Stimulated activated CD8-positive, alpha-beta memory T cell treated with anti-CD3 and anti-CD28 coated beads, Interleukin-2, amount 100 ng/mL, for 1 hour (primary cell): ENCODE measurements around the gene SIRPB2.

ENCODE experiments used
- DNase-seq, 2 donors: peaks; one replicate each; pipeline ENCODE4 v3.0.0-alpha.2; 2020; ENCODE audit warnings: low read depth in 2 of 2

The SIRPB2 gene

DNA sequence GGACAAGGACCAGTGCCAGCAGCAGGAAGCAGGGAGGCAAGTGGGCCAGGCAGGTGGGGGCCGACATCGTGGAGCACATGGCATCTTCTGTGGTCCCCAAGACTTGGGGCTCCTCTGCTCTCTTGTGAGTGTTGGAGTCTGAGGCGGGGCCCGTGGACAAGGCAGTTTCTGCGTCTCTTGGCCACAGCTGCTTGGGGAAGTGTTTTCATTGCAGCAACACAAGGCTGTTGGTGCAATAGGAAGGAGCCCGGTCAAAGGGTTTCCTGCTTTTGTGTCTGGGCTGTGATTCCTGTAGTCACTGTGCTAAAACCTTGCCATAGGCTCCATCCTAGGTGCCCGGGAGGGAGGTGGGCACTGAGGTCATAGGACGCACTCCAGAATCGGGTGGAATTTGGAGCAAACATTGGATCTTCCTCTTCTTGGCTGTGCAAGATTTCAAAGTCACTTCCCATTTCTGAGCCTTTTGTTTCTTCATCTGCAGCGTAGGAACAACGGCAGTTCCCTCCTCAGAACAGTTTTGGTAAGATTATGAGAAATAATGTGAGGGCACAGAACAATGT lies at the start of gene SIRPB2:
Gene SIRPB2 (minus strand): TSS at position 140 of the 560 bp plus-strand sequence. CDS start 61 bp downstream, at position 79.
- no peak for DNase-seq

GRCh38 chr20:1539816-1540419 lies 48.7 kb upstream of the SIRPB2 start:
- DNase-seq = no peak

DNA sequence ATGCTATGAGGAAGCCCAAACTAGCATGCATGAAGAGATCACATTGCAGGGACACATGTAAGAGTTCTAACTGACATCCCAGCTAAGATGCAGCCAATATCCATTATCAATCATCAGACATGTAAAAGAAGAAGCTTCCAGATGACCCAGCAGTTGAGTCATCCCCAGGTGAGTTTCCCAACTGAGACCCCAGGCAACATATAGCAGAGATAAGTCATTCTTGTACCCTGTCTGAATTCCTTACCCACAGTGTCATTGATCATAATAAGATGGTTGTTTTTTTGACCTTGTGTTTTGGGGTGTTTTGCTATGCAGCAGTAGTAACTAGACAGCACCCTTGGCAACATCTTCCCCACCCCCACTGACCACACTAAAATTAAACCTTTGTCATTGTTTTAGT lies 47.4 kb upstream of the SIRPB2 start:
- DNase-seq = no peak

DNA sequence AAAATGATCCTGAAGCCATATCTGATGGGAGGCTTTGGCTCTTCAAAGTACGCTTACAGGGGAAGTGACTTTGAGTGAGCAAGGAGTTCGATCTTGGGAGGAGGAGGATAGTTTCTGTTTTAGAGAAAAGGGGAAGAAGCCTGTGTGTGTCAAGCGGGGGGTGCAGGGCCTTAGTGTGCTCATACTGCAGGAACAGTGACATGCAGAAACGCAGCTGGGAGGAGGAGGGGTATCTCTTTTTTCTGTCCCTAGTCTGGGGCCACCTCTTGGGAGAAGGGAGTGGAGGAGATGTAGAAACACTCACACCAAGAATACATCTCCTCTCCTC lies 46.5 kb upstream of the SIRPB2 start:
- DNase-seq = no peak

DNA sequence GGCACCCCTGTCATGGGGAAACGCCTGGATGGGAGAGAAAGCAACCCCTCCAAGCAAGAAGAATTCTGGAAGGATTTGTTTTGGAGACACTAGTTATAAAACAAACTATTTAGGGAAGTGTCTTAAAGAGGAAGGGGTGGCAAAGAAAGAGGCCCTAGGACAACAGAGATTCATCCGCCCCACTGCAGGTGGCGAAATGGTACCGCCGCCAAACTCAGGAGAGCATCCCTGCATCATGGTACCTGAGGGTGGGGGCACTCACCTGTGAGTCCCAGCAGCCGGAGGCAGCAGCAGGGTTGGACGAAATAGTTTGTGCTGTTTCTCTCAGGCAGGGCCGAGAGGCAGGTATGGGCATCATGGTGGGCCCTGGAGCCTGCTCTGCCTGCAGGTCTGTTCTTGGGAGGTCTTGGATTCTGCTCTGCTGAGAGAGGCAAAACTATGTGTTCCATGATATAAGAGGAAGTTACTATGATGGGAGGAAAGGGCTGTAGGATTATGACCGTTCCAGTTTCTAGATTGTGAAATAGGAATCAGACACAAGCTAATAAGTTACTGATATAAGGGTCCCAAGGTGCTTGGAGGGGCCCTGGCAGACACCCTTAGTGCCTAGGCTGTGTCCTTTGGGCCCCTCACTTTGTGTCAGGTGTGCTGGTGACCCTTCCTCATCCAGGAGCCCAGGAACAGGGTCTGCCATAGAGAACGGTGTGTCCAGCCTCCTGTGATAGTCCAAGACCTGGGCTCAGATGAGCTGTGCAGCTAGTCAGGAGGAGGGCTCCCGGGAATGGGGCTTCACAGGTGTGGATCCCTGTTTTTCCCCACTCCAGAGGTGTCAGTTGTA lies 45.9 kb upstream of the SIRPB2 start:
- no peak for DNase-seq

- no peak for DNase-seq
These were observed 44.4 kb upstream of the SIRPB2 start for GRCh38 chr20:1535420-1536175.

- DNase-seq = no peak
These were observed 43.3 kb upstream of the SIRPB2 start for GRCh38 chr20:1534526-1534925.

GRCh38 chr20:1533059-1533458 lies 41.8 kb upstream of the SIRPB2 start:
- DNase-seq = no peak

- no peak for DNase-seq
These were observed 37.6 kb upstream of the SIRPB2 start for GRCh38 chr20:1528811-1529210.

GRCh38 chr20:1527923-1528322 lies 36.7 kb upstream of the SIRPB2 start:
- no peak for DNase-seq

- DNase-seq = no peak
These were observed 35.7 kb upstream of the SIRPB2 start for GRCh38 chr20:1526896-1527295.

- DNase-seq = no peak
These were observed 35.1 kb upstream of the SIRPB2 start for GRCh38 chr20:1526310-1526709.

DNA sequence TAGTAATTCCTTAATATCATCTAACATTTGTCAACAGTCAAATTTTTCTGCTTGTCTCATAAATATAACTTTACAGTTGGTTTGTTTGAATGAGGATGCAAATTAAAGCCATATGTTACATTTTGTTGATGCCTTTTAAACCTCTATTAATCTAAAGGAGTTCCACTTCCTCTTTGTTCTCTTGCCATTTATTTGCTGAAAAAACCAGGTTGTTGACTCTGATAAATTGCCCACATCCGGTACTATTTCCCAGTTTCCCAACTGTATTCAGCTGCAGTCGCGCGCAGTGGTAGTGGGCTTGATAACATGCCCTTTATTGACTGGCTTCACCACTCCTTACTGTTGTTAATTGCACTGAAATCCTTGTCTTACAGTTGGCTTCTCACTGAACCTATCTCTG lies 32.8 kb upstream of the SIRPB2 start:
- no peak for DNase-seq

GRCh38 chr20:1517010-1517409 lies 25.8 kb upstream of the SIRPB2 start:
- DNase-seq = no peak

DNA sequence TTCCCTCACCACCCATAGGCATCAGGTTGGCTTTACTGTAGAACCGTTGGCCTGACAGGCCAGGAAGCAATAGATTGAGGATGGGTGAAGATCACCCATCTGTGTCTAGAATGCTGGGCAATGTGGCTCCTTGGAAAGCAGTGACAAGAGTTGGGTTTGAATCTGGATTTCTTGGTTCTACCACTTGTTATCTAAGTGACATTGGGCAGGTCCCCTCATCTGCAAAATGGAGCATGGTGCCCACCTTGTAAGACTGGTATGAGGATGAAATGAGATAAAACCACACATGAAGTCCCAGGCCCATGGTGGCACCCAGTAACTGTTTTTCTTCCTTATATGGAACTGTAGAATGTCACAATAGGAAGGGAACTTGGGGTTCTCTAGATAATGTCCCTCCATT lies 22.6 kb upstream of the SIRPB2 start:
- no peak for DNase-seq

DNA sequence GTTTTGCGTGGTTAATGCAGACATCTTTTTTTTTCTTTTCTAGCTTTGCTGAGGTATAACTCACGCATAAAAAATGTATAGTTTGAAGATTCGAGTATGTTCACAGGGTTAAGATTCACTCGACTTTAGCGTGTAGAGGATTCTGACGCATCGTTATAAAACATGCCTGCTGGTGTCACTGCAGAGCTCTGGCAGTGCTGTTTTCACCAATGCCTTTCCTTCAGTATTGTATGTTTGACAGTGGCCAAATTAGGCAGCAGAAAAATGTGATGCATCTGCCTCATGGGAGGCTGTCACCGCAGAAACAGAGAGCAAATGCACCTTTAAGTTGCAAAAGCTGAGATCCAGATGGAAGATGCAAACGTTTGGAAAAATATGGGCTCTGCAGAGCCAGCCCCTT lies 18.0 kb upstream of the SIRPB2 start:
- DNase-seq = no peak

GRCh38 chr20:1508574-1508973 lies 17.4 kb upstream of the SIRPB2 start:
- no peak for DNase-seq

DNA sequence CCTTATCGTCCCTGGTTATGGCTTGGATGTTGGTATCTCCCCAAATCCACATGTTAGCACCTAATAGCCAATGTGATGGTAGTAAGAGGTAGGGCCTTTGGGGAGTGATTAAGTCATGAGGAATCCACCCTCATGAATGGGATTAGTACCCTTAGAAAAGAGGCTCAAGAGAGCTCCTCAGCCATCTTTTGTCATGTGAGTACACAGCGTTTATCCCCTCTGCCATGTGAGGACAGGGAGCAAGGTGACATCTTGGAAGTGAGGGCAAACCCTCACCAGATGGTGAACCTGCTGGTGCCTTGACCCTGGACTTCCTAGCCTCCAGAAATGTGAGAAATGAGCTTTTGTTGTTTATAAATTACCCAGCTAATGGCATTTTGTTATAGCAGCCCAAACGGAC lies 16.1 kb upstream of the SIRPB2 start:
- DNase-seq = no peak

- DNase-seq = no peak
These were observed 14.7 kb upstream of the SIRPB2 start for GRCh38 chr20:1505871-1506270.

DNA sequence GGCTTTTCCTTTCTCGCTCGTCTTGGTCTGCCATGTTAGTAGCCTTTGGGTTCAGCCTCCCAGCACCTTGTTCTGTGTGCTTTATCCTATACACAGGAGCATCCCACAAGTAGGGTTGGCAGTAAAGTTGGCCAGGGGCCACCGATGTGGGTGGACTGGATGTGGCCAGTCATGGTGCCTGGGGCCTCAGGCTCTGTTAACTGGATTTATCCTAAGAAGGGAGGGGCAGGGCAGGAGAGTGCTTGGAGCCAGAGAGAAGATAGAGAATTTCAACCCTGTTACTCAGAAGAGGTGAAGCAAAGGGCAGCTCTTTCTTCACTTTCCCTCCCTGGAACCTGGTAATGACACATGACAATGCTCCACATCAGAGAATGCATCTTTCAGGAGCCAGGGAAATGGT lies 14.1 kb upstream of the SIRPB2 start:
- no peak for DNase-seq

GRCh38 chr20:1503564-1504227 lies 12.5 kb upstream of the SIRPB2 start:
- DNase-seq = peak; percentile 46 to 48

- DNase-seq = no peak
These were observed 9.3 kb upstream of the SIRPB2 start for GRCh38 chr20:1500496-1500895.
